ENCODE data around the gene AMACR. TPM values are rescaled to one million over a fixed set of nuclear protein-coding genes. Genes with fewer than 3 reads are reported as not detected.

The AMACR gene
- 1 to 10 TPM; 5.2 to 7.3 TPM for total RNA-seq
- polyA plus RNA-seq = 1 to 10 TPM; 7.5 to 9.2 TPM

DNA sequence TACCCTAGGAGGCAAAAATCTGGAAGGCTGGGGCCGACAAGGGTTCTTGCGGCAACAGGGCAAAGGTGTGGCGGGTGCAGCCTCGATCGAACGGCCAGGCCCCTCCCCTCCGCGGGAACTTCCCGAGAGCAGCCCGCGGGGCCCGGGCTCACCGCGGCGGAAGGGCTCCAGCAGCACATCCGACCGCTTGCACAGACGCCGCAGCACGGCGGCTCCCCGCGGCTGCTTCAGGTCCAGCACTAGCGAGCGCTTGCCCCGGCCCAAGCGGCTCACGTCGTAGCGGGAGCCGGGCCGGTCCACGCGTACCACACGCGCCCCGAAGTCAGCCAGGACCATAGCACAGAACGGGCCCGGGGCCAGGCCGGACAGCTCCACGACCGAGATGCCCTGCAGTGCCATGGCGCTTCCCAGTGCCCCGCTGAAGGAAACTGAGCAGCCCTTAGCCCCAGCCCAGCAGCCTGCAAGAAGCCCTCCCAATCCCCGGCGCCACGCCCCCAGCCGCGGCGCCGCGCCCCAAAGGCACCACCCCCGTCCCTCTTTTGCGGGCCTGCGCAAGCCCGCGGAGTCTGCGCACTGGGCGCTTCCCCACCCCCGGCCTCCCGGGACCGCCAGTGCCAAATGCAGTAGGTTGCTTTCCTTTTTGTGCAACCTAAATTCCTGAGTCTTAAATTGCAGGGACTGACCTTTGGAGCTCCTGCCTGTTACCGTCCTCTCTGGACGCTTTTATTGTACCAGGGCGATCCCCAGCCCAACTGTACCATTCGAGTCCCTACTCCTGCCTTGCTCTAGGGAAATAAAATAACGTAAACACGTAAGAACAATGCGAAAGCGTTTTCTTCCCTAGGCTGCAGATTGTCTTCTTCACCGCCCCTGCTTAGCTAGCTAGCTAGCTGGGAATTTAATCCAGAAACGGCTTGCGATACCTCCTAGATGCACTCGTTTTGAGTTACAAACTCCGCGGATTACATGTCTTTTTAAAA lies at the start of gene AMACR:
Gene AMACR, minus strand, starts transcription at position 430 of the 980 bp plus-strand sequence. Its CDS starts 31 bp downstream, at position 399.
- no peaks in the 10 kb centered on the region for H3K27me3 ChIP-seq (ENCODE audit: insufficient read depth, low read length)
- H3K27ac ChIP-seq (ENCODE audit: low read depth, low read length) = peak within 1 kb of the TSS; percentile 76
- H3K27me3 Mint-ChIP-seq = no peaks in the 10 kb centered on the region
- H3K27ac Mint-ChIP-seq = peak within 1 kb of the TSS; percentile 84 to 96 (median 94)
- H3K4me3 Mint-ChIP-seq = peak within 1 kb of the TSS; percentile 93 to 97 (median 96)
- H3K4me1 ChIP-seq (ENCODE audit: insufficient read depth, low read length) = peaks cover 22% of the 10 kb centered on the region
- no peaks in the 10 kb centered on the region for H3K9me3 Mint-ChIP-seq
- peak within 1 kb of the TSS; percentile 96 to 100 for H3K4me3 ChIP-seq (ENCODE audit: low read length in 2 of 2)
- H3K4me1 Mint-ChIP-seq = peaks cover 11 to 27% (median 19%) of the 10 kb centered on the region in 4 donors
- ChIA-PET POLR2A (ENCODE audit: partially characterized antibody) (interaction anchor here (0.6 to 1.7 kb wide), 11 partner anchors 11 to 1835 kb away, joined by 3 to 10 read pairs (median 4); partner anchors contain the start of genes DNAJC21, RAD1, SUB1 and TARS1), CTCF (ENCODE audit: partially characterized antibody) (interaction anchor here (1.0 to 4.0 kb wide), 4 partner anchors 10 to 572 kb away, joined by 3 to 31 read pairs (median 3); no protein-coding TSS in a partner anchor)
- no peaks in the 10 kb centered on the region for H3K36me3 ChIP-seq (ENCODE audit: insufficient read depth, low read length)
- intact Hi-C loops (cut with micrococcal nuclease) = loop anchor here (1.0 to 2.0 kb wide), 2 partner anchors 568 to 907 kb away; partner anchors contain the start of genes BRIX1, RAD1 and TARS1
- peaks cover 15 to 30% of the 10 kb centered on the region in 2 donors for H3K36me3 Mint-ChIP-seq
- peak; percentile 75 to 87 (median 86) for DNase-seq
- H3K9me3 ChIP-seq (ENCODE audit: control insufficient read depth in 1 of 2, low read length in 2 of 2) = no peaks in the 10 kb centered on the region

DNA sequence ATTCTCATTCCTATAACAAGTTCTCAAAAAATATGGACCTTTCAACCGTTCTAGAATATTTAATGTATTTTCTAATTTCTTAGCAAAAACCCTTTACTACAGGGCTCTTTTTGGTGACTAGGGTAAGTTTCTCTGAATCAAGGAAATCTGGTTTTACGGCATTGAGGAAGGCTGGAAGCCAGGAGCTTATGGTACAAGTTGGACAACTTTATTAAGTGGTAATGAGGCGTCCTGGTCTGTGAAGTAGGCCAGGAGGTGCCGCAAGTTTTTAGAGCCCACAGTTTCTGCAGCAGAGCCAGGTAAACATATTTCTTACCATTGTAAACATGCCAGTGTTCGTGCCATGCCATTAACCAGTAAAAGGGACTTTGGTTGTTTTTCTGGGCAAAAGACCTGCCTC lies 49.7 kb upstream of the AMACR start:
- CTCF ChIA-PET (ENCODE audit: partially characterized antibody) = no interaction called here
- intact Hi-C loops (cut with micrococcal nuclease) = no loop called here

GRCh38 chr5:34057118-34057517 lies 49.3 kb upstream of the AMACR start:
- Histone ChIP-seq H3K9me3 (ENCODE audit: control insufficient read depth in 1 of 2, low read length in 2 of 2) (no peaks in the 10 kb centered on the region), H3K4me1 (ENCODE audit: insufficient read depth, low read length) (no peaks in the 10 kb centered on the region), H3K27me3 (ENCODE audit: insufficient read depth, low read length) (no peaks in the 10 kb centered on the region), H3K4me3 (ENCODE audit: low read length in 2 of 2) (no peak overlapping the region), H3K36me3 (ENCODE audit: insufficient read depth, low read length) (no peaks in the 10 kb centered on the region), H3K27ac (ENCODE audit: low read depth, low read length) (no peak overlapping the region)
- POLR2A ChIA-PET (ENCODE audit: partially characterized antibody) = no interaction called here
- H3K4me1 Mint-ChIP-seq = no peaks in the 10 kb centered on the region
- H3K27me3 Mint-ChIP-seq = no peaks in the 10 kb centered on the region
- H3K27ac Mint-ChIP-seq = no peak overlapping the region
- CTCF ChIA-PET (ENCODE audit: partially characterized antibody) = no interaction called here
- intact Hi-C loops (cut with micrococcal nuclease) = no loop called here
- no peak for DNase-seq
- no peak overlapping the region for H3K4me3 Mint-ChIP-seq
- peaks cover 24 to 33% of the 10 kb centered on the region in 2 donors for H3K36me3 Mint-ChIP-seq
- H3K9me3 Mint-ChIP-seq = no peaks in the 10 kb centered on the region

More for the DNA sequence above, 49.7 kb upstream of the AMACR start:
- POLR2A ChIA-PET (ENCODE audit: partially characterized antibody) = no interaction called here
- Histone ChIP-seq H3K27ac (ENCODE audit: low read depth, low read length) (no peak overlapping the region), H3K9me3 (ENCODE audit: control insufficient read depth in 1 of 2, low read length in 2 of 2) (no peaks in the 10 kb centered on the region), H3K4me3 (ENCODE audit: low read length in 2 of 2) (no peak overlapping the region), H3K36me3 (ENCODE audit: insufficient read depth, low read length) (no peaks in the 10 kb centered on the region), H3K4me1 (ENCODE audit: insufficient read depth, low read length) (no peaks in the 10 kb centered on the region), H3K27me3 (ENCODE audit: insufficient read depth, low read length) (no peaks in the 10 kb centered on the region)
- Mint-ChIP-seq H3K27me3 (no peaks in the 10 kb centered on the region), H3K9me3 (no peaks in the 10 kb centered on the region), H3K27ac (peak overlapping the region in 1 of 7 donors; percentile 14), H3K4me1 (no peaks in the 10 kb centered on the region), H3K36me3 (peaks cover 28 to 34% of the 10 kb centered on the region in 2 donors), H3K4me3 (no peak overlapping the region)
- DNase-seq = no peak

DNA sequence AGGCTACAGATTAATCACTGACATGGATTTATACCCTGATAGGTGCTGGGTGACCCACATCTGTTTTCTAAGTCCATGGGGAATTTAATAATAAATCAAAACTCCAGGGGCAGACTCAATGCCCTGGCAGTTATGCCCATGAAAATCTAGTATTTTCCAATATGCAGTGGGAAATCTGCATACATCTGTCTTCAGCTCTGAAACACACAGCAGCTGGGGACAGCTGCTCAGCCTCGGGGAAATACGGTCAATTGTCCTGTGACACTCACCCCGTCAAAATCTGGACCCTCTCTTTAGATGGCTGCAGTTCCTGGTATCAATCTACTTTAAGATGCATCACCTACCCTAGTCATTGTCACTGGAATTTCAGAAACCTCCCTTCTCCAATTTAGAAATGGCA lies 47.8 kb upstream of the AMACR start:
- Histone ChIP-seq H3K4me3 (ENCODE audit: low read length in 2 of 2) (no peak overlapping the region), H3K27ac (ENCODE audit: low read depth, low read length) (no peak overlapping the region), H3K36me3 (ENCODE audit: insufficient read depth, low read length) (no peaks in the 10 kb centered on the region), H3K9me3 (ENCODE audit: control insufficient read depth in 1 of 2, low read length in 2 of 2) (no peaks in the 10 kb centered on the region), H3K4me1 (ENCODE audit: insufficient read depth, low read length) (no peaks in the 10 kb centered on the region), H3K27me3 (ENCODE audit: insufficient read depth, low read length) (no peaks in the 10 kb centered on the region)
- Mint-ChIP-seq H3K9me3 (no peaks in the 10 kb centered on the region), H3K36me3 (peaks cover 31 to 38% of the 10 kb centered on the region in 2 donors), H3K4me1 (no peaks in the 10 kb centered on the region), H3K27me3 (no peaks in the 10 kb centered on the region), H3K4me3 (no peak overlapping the region), H3K27ac (no peak overlapping the region)
- ChIA-PET CTCF (ENCODE audit: partially characterized antibody) (no interaction called here), POLR2A (ENCODE audit: partially characterized antibody) (no interaction called here)
- DNase-seq = no peak
- intact Hi-C loops (cut with micrococcal nuclease) = no loop called here

DNA sequence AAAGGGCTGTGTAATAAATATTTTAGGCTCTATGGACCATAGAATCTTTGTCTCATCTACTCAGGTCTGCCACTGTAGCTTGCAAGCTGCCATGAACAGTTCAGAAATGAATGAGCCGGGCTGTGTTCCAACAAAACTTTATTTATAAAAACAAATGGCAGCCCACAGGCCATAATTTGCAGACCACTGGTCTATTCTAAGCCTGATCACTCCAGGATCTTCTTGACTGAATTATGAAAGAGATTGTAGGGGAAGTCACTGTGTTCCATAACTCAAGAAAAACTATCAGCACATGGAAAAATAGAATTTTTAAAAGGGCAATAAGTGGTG lies 46.5 kb upstream of the AMACR start:
- Mint-ChIP-seq H3K27ac (no peak overlapping the region), H3K4me3 (no peak overlapping the region), H3K9me3 (no peaks in the 10 kb centered on the region), H3K36me3 (peaks cover 30 to 42% of the 10 kb centered on the region in 2 donors), H3K27me3 (no peaks in the 10 kb centered on the region), H3K4me1 (no peaks in the 10 kb centered on the region)
- intact Hi-C loops (cut with micrococcal nuclease) = no loop called here
- Histone ChIP-seq H3K27me3 (ENCODE audit: insufficient read depth, low read length) (no peaks in the 10 kb centered on the region), H3K4me1 (ENCODE audit: insufficient read depth, low read length) (no peaks in the 10 kb centered on the region), H3K27ac (ENCODE audit: low read depth, low read length) (no peak overlapping the region), H3K36me3 (ENCODE audit: insufficient read depth, low read length) (no peaks in the 10 kb centered on the region), H3K4me3 (ENCODE audit: low read length in 2 of 2) (no peak overlapping the region), H3K9me3 (ENCODE audit: control insufficient read depth in 1 of 2, low read length in 2 of 2) (no peaks in the 10 kb centered on the region)
- no peak for DNase-seq
- ChIA-PET CTCF (ENCODE audit: partially characterized antibody) (no interaction called here), POLR2A (ENCODE audit: partially characterized antibody) (no interaction called here)

- H3K4me1 Mint-ChIP-seq = no peaks in the 10 kb centered on the region
- no peak overlapping the region for H3K27ac Mint-ChIP-seq
- no peak for DNase-seq
- no peak overlapping the region for H3K27ac ChIP-seq (ENCODE audit: low read depth, low read length)
- intact Hi-C loops (cut with micrococcal nuclease) = no loop called here
- H3K27me3 Mint-ChIP-seq = no peaks in the 10 kb centered on the region
- ChIA-PET POLR2A (ENCODE audit: partially characterized antibody) (no interaction called here), CTCF (ENCODE audit: partially characterized antibody) (interaction anchor here (0.5 to 1.5 kb wide), 2 partner anchors 14 to 119 kb away, joined by 3 to 4 read pairs; no protein-coding TSS in a partner anchor)
- no peak overlapping the region for H3K4me3 ChIP-seq (ENCODE audit: low read length in 2 of 2)
- no peaks in the 10 kb centered on the region for H3K36me3 ChIP-seq (ENCODE audit: insufficient read depth, low read length)
- H3K4me1 ChIP-seq (ENCODE audit: insufficient read depth, low read length) = no peaks in the 10 kb centered on the region
- H3K27me3 ChIP-seq (ENCODE audit: insufficient read depth, low read length) = no peaks in the 10 kb centered on the region
- H3K9me3 Mint-ChIP-seq = no peaks in the 10 kb centered on the region
- peaks cover 25 to 38% of the 10 kb centered on the region in 2 donors for H3K36me3 Mint-ChIP-seq
- no peak overlapping the region for H3K4me3 Mint-ChIP-seq
- H3K9me3 ChIP-seq (ENCODE audit: control insufficient read depth in 1 of 2, low read length in 2 of 2) = no peaks in the 10 kb centered on the region
These were observed 45.9 kb upstream of the AMACR start for GRCh38 chr5:34053571-34054399.

- no peak for DNase-seq
- Histone ChIP-seq H3K27ac (ENCODE audit: low read depth, low read length) (no peak overlapping the region), H3K36me3 (ENCODE audit: insufficient read depth, low read length) (no peaks in the 10 kb centered on the region), H3K9me3 (ENCODE audit: control insufficient read depth in 1 of 2, low read length in 2 of 2) (no peaks in the 10 kb centered on the region), H3K27me3 (ENCODE audit: insufficient read depth, low read length) (no peaks in the 10 kb centered on the region), H3K4me3 (ENCODE audit: low read length in 2 of 2) (no peak overlapping the region), H3K4me1 (ENCODE audit: insufficient read depth, low read length) (no peaks in the 10 kb centered on the region)
- no peaks in the 10 kb centered on the region for H3K9me3 Mint-ChIP-seq
- POLR2A ChIA-PET (ENCODE audit: partially characterized antibody) = no interaction called here
- no peaks in the 10 kb centered on the region for H3K27me3 Mint-ChIP-seq
- peaks cover 23 to 39% of the 10 kb centered on the region in 2 donors for H3K36me3 Mint-ChIP-seq
- H3K4me1 Mint-ChIP-seq = no peaks in the 10 kb centered on the region
- no peak overlapping the region for H3K4me3 Mint-ChIP-seq
- H3K27ac Mint-ChIP-seq = no peak overlapping the region
- CTCF ChIA-PET (ENCODE audit: partially characterized antibody) = interaction anchor here (0.5 to 1.5 kb wide), 2 partner anchors 14 to 118 kb away, joined by 3 to 4 read pairs; no protein-coding TSS in a partner anchor
- intact Hi-C loops (cut with micrococcal nuclease) = no loop called here
These were observed 45.3 kb upstream of the AMACR start for GRCh38 chr5:34053133-34053532.
